Measurements from ENCODE around the gene PPIA. TPM values are rescaled to one million over a fixed set of nuclear protein-coding genes. Genes with fewer than 3 reads are reported as not detected.

Gene PPIA
- total RNA-seq, 1 experiment from 2014 or later = 2,409 TPM

- Mint-ChIP-seq H3K27ac (peak overlapping the region; percentile 98 to 99 (median 99)), H3K4me1 (peaks cover 9 to 15% of the 10 kb centered on the region in 2 experiments), H3K9me3 (peaks cover 2 to 3% of the 10 kb centered on the region in 2 experiments; a peak in 2 of 5 replicates), H3K27me3 (ENCODE audit: low read depth) (peaks cover 5% of the 10 kb centered on the region; the same call in 1 of the 2 replicates), H3K36me3 (ENCODE audit: insufficient read depth in 1 of 3, low read depth in 3 of 3) (peaks cover 42 to 56% (median 50%) of the 10 kb centered on the region in 3 experiments), H3K4me3 (peak overlapping the region; percentile 90 to 95)
- Histone ChIP-seq H3K4me2 (ENCODE audit: insufficient read depth, insufficient read length, low read length) (peak overlapping the region; percentile 100), H3T11ph (ENCODE audit: low read length) (no peak overlapping the region), H2BK20ac (ENCODE audit: low read depth, low read length, poor library complexity, severe bottlenecking) (no peak overlapping the region), H4K91ac (ENCODE audit: insufficient read length, low read depth, low read length) (no peak overlapping the region), H2BK15ac (ENCODE audit: low read depth, low read length) (no peak overlapping the region), H2BK5ac (ENCODE audit: insufficient read length, low read length) (no peak overlapping the region), H3K9ac (ENCODE audit: extremely low read depth, insufficient read length, low read length) (peak overlapping the region; percentile 98), H3K23me2 (ENCODE audit: insufficient read length, low read depth, low read length, poor library complexity, severe bottlenecking) (peaks cover 5% of the 10 kb centered on the region), H3K27ac (ENCODE audit: insufficient read length, low read depth, low read length) (peak overlapping the region; percentile 28), H3K14ac (ENCODE audit: insufficient read depth, low read length) (peak overlapping the region; percentile 98), H3K9me3 (ENCODE audit: control insufficient read depth, low read depth, low read length) (no peaks in the 10 kb centered on the region), H3K4me1 (ENCODE audit: insufficient read depth, low read length) (no peaks in the 10 kb centered on the region), H3K18ac (ENCODE audit: insufficient read length, low read depth, low read length) (peak overlapping the region; percentile 95), H3K4ac (ENCODE audit: low read depth, low read length) (no peak overlapping the region; the same call in 1 of the 2 replicates), H3K27me3 (ENCODE audit: insufficient read depth, low read length) (no peaks in the 10 kb centered on the region), H2AK5ac (ENCODE audit: insufficient read length, low read length) (no peak overlapping the region), H2BK120ac (ENCODE audit: low read depth, low read length, poor library complexity, severe bottlenecking) (peak overlapping the region; percentile 15), H2AFZ (ENCODE audit: low read length) (no peak overlapping the region), H2BK12ac (ENCODE audit: insufficient read length, low read depth, low read length) (no peak overlapping the region), H3K23ac (ENCODE audit: insufficient read length, low read depth, low read length) (peak overlapping the region; percentile 54), H3K79me1 (ENCODE audit: insufficient read depth, low read depth, low read length, poor library complexity, severe bottlenecking) (peaks cover 2% of the 10 kb centered on the region), H4K8ac (replicated peaks; ENCODE audit: insufficient read length, low read depth, low read length) (no peak overlapping the region), H4K5ac (ENCODE audit: insufficient read length, low read depth, low read length) (peak overlapping the region; percentile 25), H4K20me1 (ENCODE audit: control insufficient read depth, insufficient read depth, insufficient read length) (no peaks in the 10 kb centered on the region), H3K79me2 (ENCODE audit: insufficient read depth, low read length) (peaks cover 20% of the 10 kb centered on the region; the same call in 1 of the 2 replicates), H3K56ac (ENCODE audit: insufficient read length, low read depth, low read length) (no peak overlapping the region)
- TF ChIP-seq CTCF (conservative IDR thresholded peaks at IDR 0.05) = peak; percentile 60
- DNase-seq = peak; percentile 76
- WGBS (ENCODE audit: extremely low coverage, insufficient read length, low lambda C conversion rate) = no CpG with 5 or more reads among the region's 26 CpGs
These were observed 1.1 kb downstream of the PPIA start for GRCh38 chr7:44797329-44798258.

Data from H9 (cell line).